GM19468 (cell line): ENCODE results near the gene CALY.

Source experiments
- ATAC-seq: cut with Tn5 transposase; IDR thresholded peaks from one replicate; pipeline ENCODE4 v1.9.1; 2021; ENCODE audit warnings: mild to moderate bottlenecking, moderate library complexity, moderate number of reproducible peaks; ENCODE audit not compliant: unreplicated experiment; ENCODE audit errors: extremely low read depth

Gene CALY

GRCh38 chr10:133353202-133353959 lies 16.7 kb upstream of the CALY start:
- no peak for ATAC-seq

- no peak for ATAC-seq
Observed at GRCh38 chr10:133351408-133352318, 15.0 kb upstream of the CALY start.

DNA sequence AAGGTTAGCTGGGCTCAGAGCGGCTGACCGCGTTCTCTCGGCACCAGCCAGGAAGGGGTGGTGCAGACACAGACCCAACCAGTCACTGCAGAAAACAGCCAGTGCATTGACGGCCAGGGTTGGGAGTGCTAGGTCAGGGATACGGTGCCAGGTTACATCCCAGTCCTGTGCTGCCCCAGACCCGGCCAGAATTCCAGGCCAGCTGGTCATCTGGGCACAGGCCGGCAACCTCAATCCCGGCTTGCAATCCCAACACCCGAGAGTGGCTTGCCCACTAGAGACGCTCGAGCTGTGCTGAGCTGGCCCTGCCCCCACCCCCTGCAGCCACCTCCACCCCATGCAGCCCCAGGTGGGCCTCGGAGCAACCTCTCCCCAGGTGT lies 14.2 kb upstream of the CALY start:
- ATAC-seq: no peak

GRCh38 chr10:133350283-133350949 lies 13.7 kb upstream of the CALY start:
- ATAC-seq: no peak

DNA sequence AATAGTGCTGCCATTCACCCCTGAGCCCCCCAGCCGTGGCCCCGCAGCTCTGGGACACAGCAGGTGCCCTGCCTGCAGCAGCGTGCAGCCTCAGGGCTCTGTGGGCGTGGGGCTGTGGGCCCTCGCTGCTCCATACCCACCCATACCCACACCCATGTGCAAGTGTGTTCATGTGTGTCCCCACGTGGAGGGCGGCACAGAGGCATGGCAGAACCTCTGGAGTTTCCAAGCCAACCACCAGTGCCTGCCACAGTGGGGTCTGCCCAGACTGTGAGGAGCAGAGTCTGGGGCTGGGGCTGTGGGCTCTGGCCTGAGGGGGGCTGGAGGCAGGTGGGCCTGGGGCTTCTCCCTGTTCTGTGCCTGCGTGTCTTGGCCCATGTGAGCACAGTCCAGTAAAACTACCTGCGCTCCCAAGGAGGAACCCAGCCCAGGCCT lies 12.9 kb upstream of the CALY start:
- no peak for ATAC-seq

DNA sequence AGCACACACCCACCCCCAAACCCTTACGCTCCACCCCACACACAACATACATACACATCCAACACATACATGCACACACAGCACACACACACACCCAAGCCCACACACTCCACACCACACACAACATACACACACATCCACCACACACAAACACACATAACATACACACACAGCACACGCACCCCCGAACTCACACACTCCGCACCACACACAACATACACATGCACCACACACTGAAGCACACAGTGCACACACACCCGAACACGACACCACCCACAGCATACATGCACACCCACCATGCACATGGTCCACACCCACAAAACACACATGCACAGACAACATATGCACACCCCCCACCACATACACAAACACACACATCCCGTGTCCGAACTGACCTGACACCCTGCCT lies 12.5 kb upstream of the CALY start:
- no peak for ATAC-seq

DNA sequence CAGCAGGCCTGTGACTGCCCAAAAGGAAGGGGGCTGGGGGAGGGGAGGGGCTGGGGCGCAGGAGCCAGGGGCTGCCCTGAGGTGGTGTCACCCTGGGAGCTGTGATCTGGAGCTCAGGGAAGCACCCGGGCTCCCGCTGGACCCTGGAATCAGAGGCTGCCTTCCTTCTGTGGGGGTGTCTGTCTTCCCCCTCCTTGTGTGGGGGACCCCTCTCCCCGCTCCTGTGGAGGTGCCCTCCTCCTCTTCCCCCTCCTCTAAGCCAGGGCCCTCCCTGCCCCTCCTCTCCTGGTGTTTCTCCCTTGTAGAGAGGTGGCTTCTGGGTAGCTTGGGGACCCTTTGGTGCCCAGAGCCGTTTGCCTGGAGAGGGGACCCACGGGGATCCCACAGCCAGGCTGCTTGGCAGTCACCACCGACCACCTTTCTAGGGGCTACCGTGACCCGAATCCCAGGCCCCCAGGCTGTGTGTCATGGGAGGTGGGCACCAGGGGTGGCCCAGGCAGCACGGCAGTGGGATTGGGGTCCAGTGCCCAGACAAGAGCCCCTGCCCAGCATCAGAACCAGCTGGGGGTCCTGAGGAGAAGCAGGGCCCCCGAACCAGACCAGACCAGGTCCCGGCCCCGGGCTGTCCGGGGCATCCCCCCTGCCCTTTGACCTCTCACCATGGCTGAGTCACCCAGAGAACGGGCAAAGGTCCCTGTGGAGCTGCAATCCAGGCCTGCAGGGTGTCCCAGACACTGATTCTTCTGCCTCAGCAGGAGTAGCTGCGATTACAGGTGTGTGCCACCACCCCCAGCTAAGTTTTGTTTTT lies 11.2 kb upstream of the CALY start:
- ATAC-seq: no peak

DNA sequence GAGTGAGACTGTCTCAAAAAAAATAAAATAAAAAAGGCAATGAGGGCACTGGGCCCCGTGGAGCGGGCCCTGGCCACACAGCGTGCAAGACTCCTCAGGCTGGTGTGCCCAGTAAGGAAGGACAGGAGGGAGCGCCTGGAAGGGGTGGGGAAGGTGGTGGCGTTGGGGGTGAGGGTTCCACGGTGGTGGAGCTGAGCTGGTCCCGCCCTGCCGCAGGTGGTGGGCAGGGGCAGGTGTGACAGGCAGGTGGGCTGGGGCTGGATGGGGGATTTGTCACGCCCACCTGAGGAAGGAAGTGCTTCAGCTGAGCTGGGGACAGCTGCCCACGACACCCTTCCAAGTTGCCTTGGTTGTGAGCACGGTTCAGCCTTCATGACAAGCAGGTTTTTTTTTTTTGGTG lies 9.7 kb upstream of the CALY start:
- ATAC-seq: no peak

GRCh38 chr10:133344236-133344635 lies 7.5 kb upstream of the CALY start:
- no peak for ATAC-seq

DNA sequence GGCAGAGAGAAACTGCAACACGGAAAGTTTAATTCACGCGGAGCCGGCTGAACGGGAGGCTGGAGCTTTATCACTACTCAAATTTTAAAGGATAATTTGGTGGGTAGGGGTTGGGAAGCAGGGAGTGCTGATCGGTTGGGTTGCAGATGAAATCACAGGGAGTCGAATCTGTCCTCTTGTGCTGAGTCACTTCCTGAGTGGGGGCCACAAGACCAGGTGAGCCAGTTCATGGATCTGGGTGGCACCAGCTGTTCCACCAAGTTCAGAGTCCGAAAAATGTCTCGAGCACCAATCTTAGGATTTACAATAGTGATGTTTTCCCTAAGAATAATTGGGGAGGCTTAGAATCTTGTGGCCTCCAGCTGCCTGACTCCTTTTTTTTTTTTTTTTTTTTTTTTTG lies 6.9 kb upstream of the CALY start:
- ATAC-seq: no peak

DNA sequence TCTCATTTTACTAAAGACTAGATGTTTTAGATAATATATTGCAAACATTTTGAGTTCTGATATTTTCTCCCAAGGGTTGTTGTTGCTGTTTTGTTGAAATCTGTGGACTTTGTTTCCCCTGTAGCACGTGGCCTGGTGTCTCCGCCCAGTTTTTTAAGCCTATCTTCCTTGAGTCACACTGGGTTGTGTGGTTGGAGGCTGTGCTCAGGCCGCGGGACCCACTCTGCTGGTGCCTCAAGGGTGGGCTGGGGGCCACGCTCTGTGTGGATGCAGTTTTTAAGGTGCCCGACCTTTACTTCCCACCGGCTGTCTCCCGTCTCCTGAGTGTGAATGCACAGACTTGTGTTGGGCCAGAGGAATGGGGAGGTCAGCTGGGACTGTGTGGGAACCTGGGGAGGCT lies 6.2 kb upstream of the CALY start:
- no peak for ATAC-seq

- no peak for ATAC-seq
Observed at GRCh38 chr10:133341983-133342382, 5.3 kb upstream of the CALY start.

DNA sequence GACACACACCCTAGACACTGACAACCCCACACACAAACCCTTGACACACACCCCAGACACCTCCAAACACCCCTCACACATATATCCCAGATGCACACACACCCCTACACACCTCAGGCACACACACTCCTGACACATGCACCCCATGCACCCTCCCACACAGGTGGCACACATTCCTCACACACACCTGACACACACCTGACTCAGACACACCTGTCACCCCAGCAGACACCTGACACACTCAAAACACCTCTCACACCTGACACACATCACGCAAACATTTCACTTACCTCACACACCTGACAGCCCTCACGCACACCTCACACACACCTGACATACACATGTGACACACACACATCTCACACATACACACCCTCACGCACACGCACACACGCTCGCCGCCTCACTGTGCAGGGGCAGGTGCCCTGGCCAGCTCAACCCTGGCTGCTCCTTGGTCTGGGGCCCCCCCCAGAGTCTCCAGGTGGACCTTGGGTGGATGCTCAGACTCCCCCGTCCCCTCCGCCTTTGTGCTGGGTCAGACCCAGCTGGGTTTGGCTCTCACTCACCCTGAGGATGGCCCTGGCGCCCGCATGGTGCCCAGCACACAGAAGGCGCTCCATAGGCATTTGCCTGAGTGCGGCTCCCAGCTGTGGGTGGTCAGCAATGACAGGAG lies 3.1 kb upstream of the CALY start:
- ATAC-seq: no peak

GRCh38 chr10:133338080-133339071 lies 1.7 kb upstream of the CALY start:
- ATAC-seq: no peak

DNA sequence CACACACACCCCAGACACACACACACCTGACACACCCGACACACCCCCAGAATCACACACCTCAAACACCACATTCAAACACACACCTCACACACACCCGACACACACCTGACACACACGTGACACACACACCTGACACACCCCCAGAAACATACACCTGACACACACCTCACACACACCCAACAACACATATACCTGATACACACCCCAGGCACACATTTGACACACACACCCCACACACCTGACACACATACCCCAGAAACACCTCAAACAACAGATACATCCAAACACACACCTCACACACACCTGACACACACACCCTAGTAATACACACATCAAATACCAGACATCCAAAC lies 652 bp upstream of the CALY start:
- no peak for ATAC-seq

DNA sequence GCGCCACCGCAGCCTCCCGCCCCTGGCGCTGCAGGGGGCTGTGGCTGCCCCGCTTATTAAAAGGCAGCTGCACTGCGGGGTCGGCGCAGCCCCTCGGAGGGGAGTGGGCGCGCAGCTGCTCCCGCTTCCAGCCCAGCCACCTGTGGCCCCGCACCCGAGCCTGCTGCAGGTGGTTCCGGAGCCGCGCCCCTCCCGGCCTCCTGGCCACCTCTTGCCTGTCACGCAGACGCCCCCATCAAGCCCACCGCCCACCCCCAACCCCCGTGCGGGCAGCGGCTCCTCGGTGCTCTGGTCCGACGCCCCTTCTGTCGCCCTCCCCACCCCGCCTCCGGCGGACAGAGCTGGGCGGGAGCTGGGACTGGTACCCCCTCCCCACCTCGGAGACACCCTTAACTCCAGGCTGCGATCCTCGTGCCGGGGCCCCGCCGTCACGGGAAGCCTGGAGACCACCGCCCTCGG lies 549 bp downstream of the CALY start:
- no peak for ATAC-seq

DNA sequence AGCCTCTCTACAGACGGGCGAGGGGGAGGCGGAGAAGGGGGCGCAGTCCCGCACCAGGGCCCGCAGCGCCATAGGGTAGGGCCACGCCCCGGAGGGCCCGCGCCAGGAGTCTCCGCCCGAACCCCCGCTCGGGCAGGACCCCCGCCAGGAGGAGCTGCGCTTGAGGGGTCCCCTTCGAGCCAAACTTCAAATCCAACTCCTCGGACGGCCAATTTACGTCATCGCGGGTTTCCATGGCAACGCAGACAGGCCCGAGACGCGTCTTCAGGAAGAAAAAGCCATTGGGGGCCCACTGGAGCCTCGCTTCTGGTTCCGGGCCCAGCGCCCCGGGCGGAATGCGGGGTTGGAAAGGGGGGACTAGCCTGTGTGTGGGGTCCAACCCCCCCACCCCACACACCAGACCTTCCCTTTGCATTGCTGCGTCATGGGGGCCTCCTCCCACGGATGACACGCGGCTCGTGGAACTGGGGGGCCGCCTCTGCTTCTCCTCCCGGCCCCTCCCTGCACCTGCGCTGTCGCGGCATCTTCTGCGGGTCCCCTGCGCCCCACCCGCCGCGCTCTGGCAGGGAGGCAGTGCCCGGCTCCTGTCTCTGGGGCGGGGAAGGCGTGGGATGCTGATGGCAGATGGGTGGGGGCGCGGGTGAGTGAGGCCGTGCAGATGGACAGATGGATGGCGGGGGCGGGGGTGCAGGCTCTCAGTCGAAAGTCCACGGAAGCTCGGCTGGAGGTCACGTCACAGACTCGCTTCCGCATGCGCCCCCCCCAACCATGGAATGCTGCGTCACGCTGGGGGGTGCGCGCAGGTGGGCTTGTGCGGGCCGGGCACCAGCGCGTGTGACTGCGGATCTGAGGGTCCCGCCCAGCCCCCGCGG lies 1.2 kb downstream of the CALY start:
- ATAC-seq: no peak
